ENCODE measurements around the gene PSMC5. TPM values are rescaled to one million over a fixed set of nuclear protein-coding genes. Genes with fewer than 3 reads are reported as not detected.

The PSMC5 gene
- 100 to 1,000 TPM in 2 of 7 donors, 10 to 100 TPM in 5; 74.5 to 102 (median 97.2) TPM for total RNA-seq
- 100 to 1,000 TPM; 135 to 175 (median 147) TPM for polyA plus RNA-seq
- long read RNA-seq, donor 1, transcript PSMC5-201 (12 exons, 1,579 nt), result major isoform, 34 of 51 reads
- long read RNA-seq, donor 1, partial matches to known transcripts, result 12 of 51 reads
- long read RNA-seq, donor 1, other reads (novel, unspliced or antisense), result 0 of 51 reads
- long read RNA-seq, donor 2, transcript PSMC5-201 (12 exons, 1,579 nt), result major isoform, 27 of 53 reads
- long read RNA-seq, donor 2, transcript PSMC5-218 (2 exons, 576 nt), result minor isoform, 7 of 53 reads
- long read RNA-seq, donor 2, transcript PSMC5-203 (12 exons, 1,680 nt), result minor isoform, 6 of 53 reads
- long read RNA-seq, donor 2, partial matches to known transcripts, result 11 of 53 reads
- long read RNA-seq, donor 2, other reads (novel, unspliced or antisense), result 0 of 53 reads

DNA sequence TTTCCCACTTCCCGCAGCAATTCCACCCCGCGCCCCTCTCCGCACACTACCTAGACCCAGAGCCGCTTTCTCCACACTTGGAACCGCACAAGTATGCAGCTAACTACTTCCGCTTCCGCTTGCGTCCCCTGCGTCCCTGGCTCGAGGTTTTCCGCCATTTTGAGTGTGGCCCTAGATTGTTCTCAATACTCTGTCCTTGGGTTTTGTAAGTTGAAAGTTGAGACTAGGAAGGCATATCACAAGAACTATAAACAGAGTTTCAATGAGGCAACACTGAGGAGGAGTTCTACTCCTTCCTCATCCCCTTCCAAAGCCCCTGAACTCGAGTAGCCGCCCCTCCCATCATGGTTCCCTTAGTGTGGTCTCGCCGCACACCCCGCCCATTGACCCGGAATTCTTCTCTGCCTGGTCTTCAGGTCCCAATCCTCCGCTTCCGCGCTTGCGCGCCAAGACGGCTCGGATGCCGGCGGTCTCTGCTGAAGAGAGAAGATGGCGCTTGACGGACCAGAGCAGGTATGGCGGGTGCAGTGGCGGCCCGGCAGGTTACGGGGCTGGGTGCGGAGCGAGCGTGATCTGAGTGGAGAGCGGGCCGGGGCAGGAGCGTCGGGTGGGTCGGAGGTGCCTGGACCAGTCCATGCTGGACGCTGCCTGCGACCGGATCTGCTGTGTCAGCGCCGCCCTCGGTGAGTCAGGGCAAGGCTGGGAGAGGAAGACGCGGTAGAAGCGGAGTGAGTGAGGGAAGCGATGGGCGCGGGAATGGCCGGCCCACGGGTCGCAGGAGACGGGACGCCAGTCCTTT lies at the start of gene PSMC5, which contains the start of gene FTSJ3:
Gene PSMC5 (plus strand): TSS at position 430 of the 799 bp plus-strand sequence. CDS start 60 bp downstream, at position 490.
Gene FTSJ3 (minus strand): TSS at position 662 of the 799 bp plus-strand sequence. CDS start 761 bp downstream, outside the sequence.
- TF ChIP-seq POLR2AphosphoS5 (IDR thresholded peaks at IDR 0.05) (peak; percentile 97 to 99 (median 98)), POLR2A (IDR thresholded peaks at IDR 0.05) (peak; percentile 20 to 76 (median 54))
- TF ChIP-seq, protein P1, sequence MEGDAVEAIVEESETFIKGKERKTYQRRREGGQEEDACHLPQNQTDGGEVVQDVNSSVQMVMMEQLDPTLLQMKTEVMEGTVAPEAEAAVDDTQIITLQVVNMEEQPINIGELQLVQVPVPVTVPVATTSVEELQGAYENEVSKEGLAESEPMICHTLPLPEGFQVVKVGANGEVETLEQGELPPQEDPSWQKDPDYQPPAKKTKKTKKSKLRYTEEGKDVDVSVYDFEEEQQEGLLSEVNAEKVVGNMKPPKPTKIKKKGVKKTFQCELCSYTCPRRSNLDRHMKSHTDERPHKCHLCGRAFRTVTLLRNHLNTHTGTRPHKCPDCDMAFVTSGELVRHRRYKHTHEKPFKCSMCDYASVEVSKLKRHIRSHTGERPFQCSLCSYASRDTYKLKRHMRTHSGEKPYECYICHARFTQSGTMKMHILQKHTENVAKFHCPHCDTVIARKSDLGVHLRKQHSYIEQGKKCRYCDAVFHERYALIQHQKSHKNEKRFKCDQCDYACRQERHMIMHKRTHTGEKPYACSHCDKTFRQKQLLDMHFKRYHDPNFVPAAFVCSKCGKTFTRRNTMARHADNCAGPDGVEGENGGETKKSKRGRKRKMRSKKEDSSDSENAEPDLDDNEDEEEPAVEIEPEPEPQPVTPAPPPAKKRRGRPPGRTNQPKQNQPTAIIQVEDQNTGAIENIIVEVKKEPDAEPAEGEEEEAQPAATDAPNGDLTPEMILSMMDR (IDR thresholded peaks at IDR 0.05 in 8 of 11, conservative IDR thresholded peaks at IDR 0.05 in 3 of 11), result peak in 9 of 11 experiments; percentile 34 to 71 (median 64)
- Histone ChIP-seq H3K9me3 (no peaks in the 10 kb centered on the region), H3K4me3 (peak within 1 kb of the TSS; percentile 85 to 98 (median 92)), H3K36me3 (peaks cover 0 to 75% (median 66%) of the 10 kb centered on the region in 6 donors), H3K4me1 (peaks cover 25 to 92% (median 62%) of the 10 kb centered on the region in 6 donors), H3K27ac (peak within 1 kb of the TSS; percentile 88 to 94 (median 94)), H3K27me3 (replicated peaks in 1 of 7) (no peaks in the 10 kb centered on the region)
- peak; percentile 99 for DNase-seq
- intact Hi-C loops (cut with DNase I; ENCODE audit: low total_unique reads), result loop anchor here (10.0 kb wide), 2 partner anchors 52 to 132 kb away; partner anchors contain the start of genes CCDC47 and DDX42
- WGBS, 5 donors, result 0% methylated on average over 56 to 58 of the region's 58 CpGs

DNA sequence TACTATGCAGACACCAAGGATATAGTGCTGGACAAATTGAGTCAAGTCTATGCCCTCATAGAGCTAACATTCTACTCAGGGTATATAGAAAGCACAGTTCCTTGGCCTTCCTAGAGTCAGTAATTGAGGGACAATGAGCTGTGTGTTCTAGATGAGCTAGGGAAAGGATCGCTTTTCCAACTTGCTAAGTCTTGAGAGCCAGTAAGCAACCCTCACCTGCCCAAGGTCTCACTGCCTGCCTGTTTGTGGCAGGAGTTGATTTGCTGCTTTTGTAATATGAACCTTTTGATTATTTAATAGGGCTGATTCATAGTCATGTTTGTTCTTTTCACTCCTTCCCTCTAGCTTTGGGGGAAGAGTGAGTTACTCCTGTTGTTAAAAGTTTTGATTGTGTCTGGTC lies 46.7 kb upstream of the PSMC5 start:
- no peaks in the 10 kb centered on the region for H3K27me3 ChIP-seq (replicated peaks in 1 of 7)
- no peak overlapping the region for H3K4me3 ChIP-seq
- intact Hi-C loops (cut with DNase I; ENCODE audit: low total_unique reads), result no loop called here
- H3K36me3 ChIP-seq, result peaks cover 0 to 86% (median 14%) of the 10 kb centered on the region in 6 donors
- no peak for DNase-seq
- H3K27ac ChIP-seq, result no peak overlapping the region
- TF ChIP-seq POLR2AphosphoS5 (IDR thresholded peaks at IDR 0.05), result no peak
- TF ChIP-seq POLR2A (IDR thresholded peaks at IDR 0.05), result no peak
- TF ChIP-seq, protein P1 (IDR thresholded peaks at IDR 0.05 in 8 of 11, conservative IDR thresholded peaks at IDR 0.05 in 3 of 11), result no peak
- peaks cover 11 to 98% (median 66%) of the 10 kb centered on the region in 6 donors for H3K4me1 ChIP-seq
- WGBS, 5 donors, result 90 to 98% (median 96%) methylated on average over 1 of the region's 1 CpG
- no peaks in the 10 kb centered on the region for H3K9me3 ChIP-seq

- Histone ChIP-seq H3K4me3 (no peak overlapping the region), H3K36me3 (peaks cover 0 to 89% (median 14%) of the 10 kb centered on the region in 6 donors), H3K27me3 (replicated peaks in 1 of 7) (no peaks in the 10 kb centered on the region), H3K9me3 (no peaks in the 10 kb centered on the region), H3K4me1 (peaks cover 9 to 98% (median 61%) of the 10 kb centered on the region in 6 donors), H3K27ac (no peak overlapping the region)
- TF ChIP-seq POLR2A (IDR thresholded peaks at IDR 0.05) (no peak), POLR2AphosphoS5 (IDR thresholded peaks at IDR 0.05) (no peak)
- TF ChIP-seq, protein P1 (IDR thresholded peaks at IDR 0.05 in 8 of 11, conservative IDR thresholded peaks at IDR 0.05 in 3 of 11), result no peak
- intact Hi-C loops (cut with DNase I; ENCODE audit: low total_unique reads), result no loop called here
- WGBS, 5 donors, result 95 to 100% (median 99%) methylated on average over 4 of the region's 4 CpGs
- no peak for DNase-seq
Observed at GRCh38 chr17:63780928-63781327, 46.3 kb upstream of the PSMC5 start.

Measured in spleen (tissue), 13 donors.